Measurements from ENCODE around the gene SNED1.
A peak's percentile ranks its signal among the peaks of the same experiment; 100 is the strongest.

Gene SNED1

GRCh38 chr2:240981280-240981679 is 17.1 kb upstream of the SNED1 start:
- no peaks in the 10 kb centered on the region for H3K27me3 ChIP-seq (ENCODE audit: control insufficient read depth, insufficient read depth, low read length)

GRCh38 chr2:240981871-240982800 is 16.3 kb upstream of the SNED1 start:
- H3K9ac ChIP-seq = no peak overlapping the region
- no peaks in the 10 kb centered on the region for H3K27me3 ChIP-seq (ENCODE audit: control insufficient read depth, insufficient read depth, low read length)
- no peak for TF ChIP-seq CTCF (IDR thresholded peaks at IDR 0.05)
- no peaks in the 10 kb centered on the region for H3K36me3 ChIP-seq (ENCODE audit: control insufficient read depth, insufficient read depth, low read length)
- H3K27ac ChIP-seq = no peak overlapping the region
- H3K4me3 ChIP-seq (ENCODE audit: low read depth, low read length) = no peak overlapping the region
- no peaks in the 10 kb centered on the region for H3K4me1 ChIP-seq
- H2AFZ ChIP-seq = no peak overlapping the region
- H3K79me2 ChIP-seq = no peaks in the 10 kb centered on the region
- H3K9me3 ChIP-seq (ENCODE audit: control insufficient read depth, low read length) = no peaks in the 10 kb centered on the region
- H3K4me2 ChIP-seq (ENCODE audit: low read length) = no peak overlapping the region

More at GRCh38 chr2:240981280-240981679, 17.1 kb upstream of the SNED1 start:
- no peak overlapping the region for H3K27ac ChIP-seq
- H3K9me3 ChIP-seq (ENCODE audit: control insufficient read depth, low read length) = no peaks in the 10 kb centered on the region
- no peak overlapping the region for H3K4me3 ChIP-seq (ENCODE audit: low read depth, low read length)
- TF ChIP-seq CTCF (IDR thresholded peaks at IDR 0.05) = no peak
- H3K36me3 ChIP-seq (ENCODE audit: control insufficient read depth, insufficient read depth, low read length) = no peaks in the 10 kb centered on the region
- no peak overlapping the region for H3K9ac ChIP-seq
- no peaks in the 10 kb centered on the region for H3K79me2 ChIP-seq
- no peaks in the 10 kb centered on the region for H3K4me1 ChIP-seq
- no peak overlapping the region for H3K4me2 ChIP-seq (ENCODE audit: low read length)
- H2AFZ ChIP-seq = no peak overlapping the region

GRCh38 chr2:240982821-240983281 is 15.6 kb upstream of the SNED1 start:
- Histone ChIP-seq H3K36me3 (ENCODE audit: control insufficient read depth, insufficient read depth, low read length) (no peaks in the 10 kb centered on the region), H3K27me3 (ENCODE audit: control insufficient read depth, insufficient read depth, low read length) (no peaks in the 10 kb centered on the region), H3K9me3 (ENCODE audit: control insufficient read depth, low read length) (no peaks in the 10 kb centered on the region), H3K4me2 (ENCODE audit: low read length) (no peak overlapping the region), H2AFZ (peak overlapping the region; percentile 2), H3K4me3 (ENCODE audit: low read depth, low read length) (no peak overlapping the region), H3K27ac (no peak overlapping the region), H3K4me1 (no peaks in the 10 kb centered on the region), H3K79me2 (no peaks in the 10 kb centered on the region), H3K9ac (no peak overlapping the region)
- TF ChIP-seq CTCF (IDR thresholded peaks at IDR 0.05) = no peak

- Histone ChIP-seq H3K4me1 (no peaks in the 10 kb centered on the region), H3K27me3 (ENCODE audit: control insufficient read depth, insufficient read depth, low read length) (no peaks in the 10 kb centered on the region), H2AFZ (peak overlapping the region; percentile 2), H3K27ac (no peak overlapping the region), H3K4me3 (ENCODE audit: low read depth, low read length) (no peak overlapping the region), H3K36me3 (ENCODE audit: control insufficient read depth, insufficient read depth, low read length) (no peaks in the 10 kb centered on the region), H3K79me2 (no peaks in the 10 kb centered on the region), H3K9ac (no peak overlapping the region), H3K4me2 (ENCODE audit: low read length) (peak overlapping the region; percentile 18), H3K9me3 (ENCODE audit: control insufficient read depth, low read length) (no peaks in the 10 kb centered on the region)
- peak; percentile 73 for TF ChIP-seq CTCF (IDR thresholded peaks at IDR 0.05)
These were observed 14.9 kb upstream of the SNED1 start for GRCh38 chr2:240983361-240983995.
